HepG2 (cell line): ENCODE data around the gene CHN1. TPM values are rescaled to one million over a fixed set of nuclear protein-coding genes. Genes with fewer than 3 reads are reported as not detected.

Source experiments
- BHLHE40 ChIP-seq: IDR thresholded peaks from 2 replicates; pipeline ENCODE4 v1.6.1; 2011; ENCODE audit warnings: low read length, improper control_type of control experiment
- BRF2 ChIP-seq: sonication (generic); formaldehyde crosslinking; IDR thresholded peaks from 2 replicates; pipeline ENCODE4 v1.8.1; 2022; ENCODE audit warnings: mild to moderate bottlenecking, missing genetic modification reagents
- ETV6 ChIP-seq: sonication (generic); formaldehyde crosslinking; conservative IDR thresholded peaks from 2 replicates; pipeline ENCODE4 v1.4.0; 2020; ENCODE audit warnings: missing genetic modification reagents
- FOXO1 ChIP-seq: sonication (generic); formaldehyde crosslinking; IDR thresholded peaks from 2 replicates; pipeline ENCODE4 v1.4.0; 2020; ENCODE audit warnings: missing genetic modification reagents
- GATAD1 ChIP-seq: IDR thresholded peaks from 2 replicates; pipeline ENCODE4 v1.6.1; 2016; ENCODE audit warnings: missing genetic modification reagents, missing compliant biosample characterization
- HES4 ChIP-seq: sonication (generic); formaldehyde crosslinking; IDR thresholded peaks from 2 replicates; pipeline ENCODE4 v1.9.0; 2021; ENCODE audit warnings: mild to moderate bottlenecking, missing genetic modification reagents, borderline replicate concordance
- HNF1B ChIP-seq: sonication (generic); formaldehyde crosslinking; IDR thresholded peaks from 2 replicates; pipeline ENCODE4 v1.5.1; 2020; ENCODE audit warnings: mild to moderate bottlenecking, moderate library complexity, missing genetic modification reagents
- HNRNPH1 ChIP-seq: fragments of 200-400 bp; formaldehyde crosslinking; optimal IDR thresholded peaks from 2 replicates; pipeline ENCODE3; 2017; ENCODE audit warnings: mild to moderate bottlenecking, low read depth, low read length
- MTF1 ChIP-seq: sonication (generic); formaldehyde crosslinking; IDR thresholded peaks from 2 replicates; pipeline ENCODE4 v1.5.0; 2020; ENCODE audit warnings: missing genetic modification reagents
- NFE2L2 ChIP-seq: fragments of 150-350 bp; IDR thresholded peaks from 2 replicates; pipeline ENCODE4 v1.6.1; 2014; ENCODE audit warnings: low read length
- RBAK ChIP-seq: sonication (generic); formaldehyde crosslinking; IDR thresholded peaks from 2 replicates; pipeline ENCODE4 v1.5.1; 2020; ENCODE audit warnings: mild to moderate bottlenecking, missing genetic modification reagents
- SP140L ChIP-seq: sonication (generic); formaldehyde crosslinking; IDR thresholded peaks from 2 replicates; pipeline ENCODE4 v1.4.0; 2020; ENCODE audit warnings: missing genetic modification reagents, borderline replicate concordance
- XRCC5 ChIP-seq: fragments of 200-400 bp; formaldehyde crosslinking; optimal IDR thresholded peaks from 2 replicates; pipeline ENCODE3; 2017; ENCODE audit warnings: mild to moderate bottlenecking, low read length
- ZBTB10 ChIP-seq: sonication (generic); formaldehyde crosslinking; IDR thresholded peaks from 2 replicates; pipeline ENCODE4 v1.4.0; 2020; ENCODE audit warnings: missing genetic modification reagents, borderline replicate concordance
- ZBTB26 ChIP-seq: IDR thresholded peaks from 2 replicates; pipeline ENCODE4 v1.6.1; 2016; ENCODE audit warnings: missing compliant biosample characterization, missing genetic modification reagents, borderline replicate concordance
- ZFP36 ChIP-seq: fragments of 150-350 bp; IDR thresholded peaks from 2 replicates; pipeline ENCODE4 v1.6.1; 2018; ENCODE audit warnings: borderline replicate concordance, low read length, low read depth; ENCODE audit not compliant: partially characterized antibody
- ZFP82 ChIP-seq: sonication (generic); formaldehyde crosslinking; IDR thresholded peaks from 2 replicates; pipeline ENCODE4 v1.5.1; 2020; ENCODE audit warnings: mild to moderate bottlenecking, missing genetic modification reagents, borderline replicate concordance
- ZMYM3 ChIP-seq: sonication (generic); formaldehyde crosslinking; IDR thresholded peaks from 2 replicates; pipeline ENCODE4 v1.5.1; 2020; ENCODE audit warnings: mild to moderate bottlenecking, missing genetic modification reagents
- ZNF138 ChIP-seq: sonication (generic); formaldehyde crosslinking; IDR thresholded peaks from 2 replicates; pipeline ENCODE4 v1.5.0; 2020; ENCODE audit warnings: mild to moderate bottlenecking, low read depth, missing genetic modification reagents
- ZNF570 ChIP-seq: sonication (generic); formaldehyde crosslinking; IDR thresholded peaks from 2 replicates; pipeline ENCODE4 v1.4.0; 2020; ENCODE audit warnings: mild to moderate bottlenecking, missing genetic modification reagents, borderline replicate concordance
- ZNF75D ChIP-seq: sonication (generic); formaldehyde crosslinking; IDR thresholded peaks from 2 replicates; pipeline ENCODE4 v1.8.1; 2023; ENCODE audit warnings: missing genetic modification reagents, mild to moderate bottlenecking, borderline replicate concordance
- polyA plus RNA-seq, 8 experiments: library from polyadenylated mRNA; depleted of rRNA in 3 of 8; stranded (reverse) in 7 of 8; unstranded in 1 of 8; fragments of >200 nt; fragmentation: Illumina TruSeq in 4 of 8; extraction: Trizol in 4 of 8; gene quantifications; 2 replicates each; pipeline versions ENCODE4 v1.2.1 to v1.2.3, GENCODE V29; 2011 to 2016; ENCODE audit warnings: low read depth in 4 of 8, missing spikeins in 1 of 8, mixed read lengths in 1 of 8; ENCODE audit not compliant: insufficient read depth in 1 of 8
- total RNA-seq, 5 experiments: library from RNA; depleted of rRNA; stranded (reverse); fragments of >200 nt; fragmentation: Illumina TruSeq; extraction: Trizol; gene quantifications; 2 replicates each; pipeline ENCODE4 v1.2.3, GENCODE V29; 2016; ENCODE audit warnings: low read depth in 1 of 5
- TF ChIP-seq, protein P1 (sequence below): sonication (generic); formaldehyde crosslinking; IDR thresholded peaks from 2 replicates; pipeline ENCODE4 v1.4.0; 2020; ENCODE audit warnings: mild to moderate bottlenecking, missing genetic modification reagents
- TF ChIP-seq, protein P2 (sequence below): IDR thresholded peaks from 2 replicates; pipeline ENCODE4 v1.6.1; 2016; ENCODE audit warnings: low read depth, borderline replicate concordance

The CHN1 gene
- total and polyA plus RNA-seq, 2 of the 13 experiments (the other 11 are each of a cell fraction or from before 2014, with no cell fraction given) = 2.8 to 3.5 TPM

DNA sequence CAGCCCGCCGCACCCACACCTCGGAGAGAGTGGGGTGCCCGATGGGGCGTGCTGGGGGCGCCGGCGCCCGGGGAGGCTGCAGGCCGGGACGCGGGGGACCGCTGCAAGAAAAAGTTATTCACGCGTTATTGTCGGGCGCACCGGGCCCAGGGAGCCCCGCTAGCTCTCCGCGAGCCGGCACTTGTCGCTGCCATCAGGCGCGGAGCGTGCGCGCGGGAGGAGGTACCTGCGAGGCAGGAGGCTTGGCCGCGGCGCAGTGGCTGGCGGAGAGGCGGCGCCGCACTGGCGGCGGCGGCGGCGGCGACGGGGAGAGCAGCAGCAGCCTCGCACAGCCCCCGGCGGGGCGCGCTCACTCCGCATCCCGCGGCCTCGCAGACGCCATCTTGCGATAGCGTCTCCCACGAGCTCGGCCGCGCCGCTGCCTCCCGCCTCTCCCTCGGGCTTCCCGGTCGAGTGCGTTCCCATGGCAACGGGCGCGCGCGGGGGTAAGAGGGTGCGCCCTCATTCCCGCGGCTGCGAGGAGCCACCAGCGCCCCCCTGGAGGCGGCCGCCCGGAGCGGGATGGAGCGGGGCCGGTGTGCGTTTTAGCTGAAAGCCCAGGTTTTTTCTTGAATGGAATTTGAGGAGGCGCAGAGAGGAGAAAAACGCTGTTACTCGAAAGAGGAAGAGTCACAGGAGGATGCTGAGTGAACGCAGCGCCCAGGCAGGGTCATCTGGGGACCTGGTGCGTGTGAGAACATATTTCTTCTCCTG lies at the start of gene CHN1 (continued):
- TF ChIP-seq ZBTB10 (CRISPR knock-in tag) (no peak), MTF1 (CRISPR knock-in tag) (no peak), ZFP36 (no peak), ZNF138 (CRISPR knock-in tag) (no peak), ZBTB26 (CRISPR knock-in tag) (no peak), FOXO1 (CRISPR knock-in tag) (no peak; the same call in 1 of the 2 replicates), ZNF570 (CRISPR knock-in tag) (no peak), ETV6 (CRISPR knock-in tag) (no peak), BHLHE40 (no peak), BRF2 (CRISPR knock-in tag) (no peak), ZNF75D (CRISPR knock-in tag) (no peak), ZFP82 (no peak), NFE2L2 (no peak), HNRNPH1 (no peak), GATAD1 (CRISPR knock-in tag) (no peak; the same call in 1 of the 2 replicates), ZMYM3 (CRISPR knock-in tag) (no peak), RBAK (no peak), SP140L (CRISPR knock-in tag) (no peak), HNF1B (CRISPR knock-in tag) (no peak), XRCC5 (peak; percentile 86), HES4 (CRISPR knock-in tag) (peak; percentile 77; the same call in 1 of the 2 replicates)
- TF ChIP-seq, protein P1, sequence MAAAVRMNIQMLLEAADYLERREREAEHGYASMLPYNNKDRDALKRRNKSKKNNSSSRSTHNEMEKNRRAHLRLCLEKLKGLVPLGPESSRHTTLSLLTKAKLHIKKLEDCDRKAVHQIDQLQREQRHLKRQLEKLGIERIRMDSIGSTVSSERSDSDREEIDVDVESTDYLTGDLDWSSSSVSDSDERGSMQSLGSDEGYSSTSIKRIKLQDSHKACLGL = 0 out of 2 replicates have a peak, but pooled peaks have one; percentile 59
- TF ChIP-seq, protein P2, sequence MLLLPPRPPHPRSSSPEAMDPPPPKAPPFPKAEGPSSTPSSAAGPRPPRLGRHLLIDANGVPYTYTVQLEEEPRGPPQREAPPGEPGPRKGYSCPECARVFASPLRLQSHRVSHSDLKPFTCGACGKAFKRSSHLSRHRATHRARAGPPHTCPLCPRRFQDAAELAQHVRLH (CRISPR knock-in tag) = peak; percentile 18; the same call in 1 of the 2 replicates
